Sigmoid colon (tissue), 4 donors: ENCODE results near the gene GATA2.

Experiments
- EP300 ChIP-seq, 4 donors: sonication (generic); formaldehyde crosslinking; IDR thresholded peaks; one replicate each; pipeline ENCODE4 v1.6.1; 2017; ENCODE audit warnings: antibody characterized with exemption in 4 of 4
- POLR2A ChIP-seq, 2 donors: fragments of 450-650 bp; IDR thresholded peaks; one replicate each; pipeline ENCODE4 v1.6.1; 2016; ENCODE audit warnings: antibody characterized with exemption in 2 of 2, mild to moderate bottlenecking in 2 of 2, moderate library complexity in 2 of 2
- POLR2AphosphoS5 ChIP-seq, 4 donors: sonication (generic); formaldehyde crosslinking; IDR thresholded peaks; one replicate each; pipeline ENCODE4 v1.6.1; 2017; ENCODE audit warnings: antibody characterized with exemption in 4 of 4
- TF ChIP-seq, protein P1 (sequence below), 4 experiments: fragments of 450-650 bp in 3 of 4; fragments of 200-600 bp in 1 of 4; IDR thresholded peaks; one replicate each; pipeline ENCODE4 v1.5.1; 2016 to 2019; ENCODE audit warnings: antibody characterized with exemption in 4 of 4, mild to moderate bottlenecking in 3 of 4, moderate library complexity in 2 of 4

DNA sequence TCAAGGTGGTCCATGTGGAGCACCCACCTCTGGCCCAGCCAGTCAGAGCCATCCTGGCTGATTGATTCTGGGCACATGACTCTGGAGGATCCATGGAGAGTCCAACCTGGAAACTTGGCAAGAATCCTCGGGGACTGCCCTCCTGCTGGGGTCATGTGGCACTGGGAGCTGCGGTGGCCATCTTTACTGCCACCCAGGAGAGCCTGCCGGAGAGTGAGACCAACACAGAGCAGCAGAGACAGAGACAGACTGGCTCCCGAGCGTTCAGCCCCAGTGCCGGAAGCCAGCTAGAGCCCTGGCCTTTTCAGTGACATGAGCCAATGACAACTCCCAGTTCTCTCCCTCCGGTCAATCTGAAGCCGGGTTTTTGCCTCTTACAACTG, 11.5 kb upstream of the GATA2 start:
- TF ChIP-seq POLR2A (IDR thresholded peaks at IDR 0.05) (no peak), POLR2AphosphoS5 (IDR thresholded peaks at IDR 0.05) (no peak), EP300 (IDR thresholded peaks at IDR 0.05) (no peak)
- TF ChIP-seq, protein P1, sequence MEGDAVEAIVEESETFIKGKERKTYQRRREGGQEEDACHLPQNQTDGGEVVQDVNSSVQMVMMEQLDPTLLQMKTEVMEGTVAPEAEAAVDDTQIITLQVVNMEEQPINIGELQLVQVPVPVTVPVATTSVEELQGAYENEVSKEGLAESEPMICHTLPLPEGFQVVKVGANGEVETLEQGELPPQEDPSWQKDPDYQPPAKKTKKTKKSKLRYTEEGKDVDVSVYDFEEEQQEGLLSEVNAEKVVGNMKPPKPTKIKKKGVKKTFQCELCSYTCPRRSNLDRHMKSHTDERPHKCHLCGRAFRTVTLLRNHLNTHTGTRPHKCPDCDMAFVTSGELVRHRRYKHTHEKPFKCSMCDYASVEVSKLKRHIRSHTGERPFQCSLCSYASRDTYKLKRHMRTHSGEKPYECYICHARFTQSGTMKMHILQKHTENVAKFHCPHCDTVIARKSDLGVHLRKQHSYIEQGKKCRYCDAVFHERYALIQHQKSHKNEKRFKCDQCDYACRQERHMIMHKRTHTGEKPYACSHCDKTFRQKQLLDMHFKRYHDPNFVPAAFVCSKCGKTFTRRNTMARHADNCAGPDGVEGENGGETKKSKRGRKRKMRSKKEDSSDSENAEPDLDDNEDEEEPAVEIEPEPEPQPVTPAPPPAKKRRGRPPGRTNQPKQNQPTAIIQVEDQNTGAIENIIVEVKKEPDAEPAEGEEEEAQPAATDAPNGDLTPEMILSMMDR (IDR thresholded peaks at IDR 0.05) = no peak
